Panc1 (cell line): ENCODE results near the gene METTL25B. TPM values are rescaled to one million over a fixed set of nuclear protein-coding genes. Genes with fewer than 3 reads are reported as not detected.
A peak's percentile ranks its signal among the peaks of the same experiment; 100 is the strongest.

ENCODE experiments used
- ATAC-seq: fragments of 200-7000 bp; cut with Tn5 transposase; 2 replicates; pipeline ENCODE4 v1.9.1; 2020; ENCODE audit warnings: mild to moderate bottlenecking, moderate library complexity
- BruUV-seq: library from RNA; stranded (reverse); fragments of 400-500 nt; replicated peaks from 2 replicates; lab custom pipeline; 2021; lab: Mats Ljungman, UMichigan
- CTCF ChIA-PET: fragments of 300-600 bp; sonication (Branson Sonifier 250); formaldehyde crosslinking; loops from one replicate; lab custom pipeline; 2022; ENCODE audit warnings: antibody characterized with exemption; lab: Charles Lee
- POLR2A ChIA-PET: fragments of 300-600 bp; sonication (Branson Sonifier 250); formaldehyde crosslinking; loops from one replicate; lab custom pipeline; 2022; ENCODE audit warnings: antibody characterized with exemption; lab: Charles Lee
- DNase-seq: peaks from one replicate; pipeline ENCODE4 v3.0.0-alpha.2; 2010; ENCODE audit warnings: low read depth, low spot score
- H3K27ac ChIP-seq: 2 replicates; pipeline ENCODE4 v1.5.1; 2011; ENCODE audit warnings: mild to moderate bottlenecking, low read length, inconsistent platforms
- H3K27me3 ChIP-seq: fragments of 200-500 bp; sonication (Bioruptor generic); 2 replicates; pipeline ENCODE4 v1.6.0; 2014; ENCODE audit warnings: low read length, inconsistent platforms; ENCODE audit not compliant: control insufficient read depth, insufficient read depth
- H3K36me3 ChIP-seq: fragments of 200-500 bp; sonication (Bioruptor generic); 2 replicates; pipeline ENCODE4 v1.5.1; 2014; ENCODE audit warnings: inconsistent platforms, mild to moderate bottlenecking, low read length, moderate library complexity; ENCODE audit not compliant: control insufficient read depth, insufficient read depth
- H3K4me1 ChIP-seq: 2 replicates; pipeline ENCODE4 v1.5.1; 2011; ENCODE audit warnings: inconsistent platforms, mild to moderate bottlenecking, low read length, moderate library complexity; ENCODE audit not compliant: control insufficient read depth, insufficient read depth
- H3K4me3 ChIP-seq, 2 experiments: 2 replicates each; pipeline ENCODE4 v1.5.1; 2011 to 2012; ENCODE audit warnings: low read depth in 2 of 2, low read length in 2 of 2, mild to moderate bottlenecking in 2 of 2, inconsistent platforms in 1 of 2, moderate library complexity in 1 of 2
- H3K9me3 ChIP-seq: fragments of 200-500 bp; sonication (Bioruptor generic); 2 replicates; pipeline ENCODE4 v1.5.1; 2014; ENCODE audit warnings: low read depth, mild to moderate bottlenecking, inconsistent platforms, low read length, moderate library complexity; ENCODE audit not compliant: control insufficient read depth, insufficient read depth
- POLR2AphosphoS5 ChIP-seq: IDR thresholded peaks from 2 replicates; pipeline ENCODE4 v1.6.1; 2012; ENCODE audit warnings: mild to moderate bottlenecking, low read depth, low read length, moderate library complexity
- SIN3A ChIP-seq: IDR thresholded peaks from 2 replicates; pipeline ENCODE4 v1.6.1; 2012; ENCODE audit warnings: low read depth, mild to moderate bottlenecking, low read length, moderate library complexity, borderline replicate concordance; ENCODE audit not compliant: insufficient read depth
- TCF7L2 ChIP-seq: IDR thresholded peaks from 2 replicates; pipeline ENCODE4 v1.6.1; 2011; ENCODE audit warnings: mild to moderate bottlenecking, low read depth, low read length, inconsistent platforms
- in situ Hi-C: cut with HindIII; loops from 2 replicates; pipeline ENCODE4 v1.10.0; 2016; ENCODE audit warnings: low sequenced_read_pairs, low pct_unique_long_range_greater_than_20kb
- intact Hi-C: fragments of 100-400 bp; cut with micrococcal nuclease; formaldehyde crosslinking; loops from one replicate; pipeline ENCODE4 v1.10.0; 2022; ENCODE audit not compliant: unreplicated experiment
- total RNA-seq: library from RNA; stranded (reverse); gene quantifications from one replicate; pipeline ENCODE4 v1.2.1, GENCODE V29; 2021; ENCODE audit not compliant: unreplicated experiment
- TF ChIP-seq, protein P1 (sequence below): fragments of 450-650 bp; IDR thresholded peaks from 2 replicates; pipeline ENCODE4 v1.5.1; 2017; ENCODE audit warnings: mild to moderate bottlenecking
- TF ChIP-seq, protein P2 (sequence below), 2 experiments: IDR thresholded peaks; 2 replicates each; pipeline ENCODE4 v1.6.1; 2011 to 2012; ENCODE audit warnings: low read depth in 2 of 2, control low read depth in 1 of 2, low read length in 1 of 2, mild to moderate bottlenecking in 1 of 2, moderate library complexity in 1 of 2; ENCODE audit not compliant: insufficient read depth in 1 of 2

METTL25B gene
- total RNA-seq, 1 experiment from 2014 or later: 32.8 TPM

DNA sequence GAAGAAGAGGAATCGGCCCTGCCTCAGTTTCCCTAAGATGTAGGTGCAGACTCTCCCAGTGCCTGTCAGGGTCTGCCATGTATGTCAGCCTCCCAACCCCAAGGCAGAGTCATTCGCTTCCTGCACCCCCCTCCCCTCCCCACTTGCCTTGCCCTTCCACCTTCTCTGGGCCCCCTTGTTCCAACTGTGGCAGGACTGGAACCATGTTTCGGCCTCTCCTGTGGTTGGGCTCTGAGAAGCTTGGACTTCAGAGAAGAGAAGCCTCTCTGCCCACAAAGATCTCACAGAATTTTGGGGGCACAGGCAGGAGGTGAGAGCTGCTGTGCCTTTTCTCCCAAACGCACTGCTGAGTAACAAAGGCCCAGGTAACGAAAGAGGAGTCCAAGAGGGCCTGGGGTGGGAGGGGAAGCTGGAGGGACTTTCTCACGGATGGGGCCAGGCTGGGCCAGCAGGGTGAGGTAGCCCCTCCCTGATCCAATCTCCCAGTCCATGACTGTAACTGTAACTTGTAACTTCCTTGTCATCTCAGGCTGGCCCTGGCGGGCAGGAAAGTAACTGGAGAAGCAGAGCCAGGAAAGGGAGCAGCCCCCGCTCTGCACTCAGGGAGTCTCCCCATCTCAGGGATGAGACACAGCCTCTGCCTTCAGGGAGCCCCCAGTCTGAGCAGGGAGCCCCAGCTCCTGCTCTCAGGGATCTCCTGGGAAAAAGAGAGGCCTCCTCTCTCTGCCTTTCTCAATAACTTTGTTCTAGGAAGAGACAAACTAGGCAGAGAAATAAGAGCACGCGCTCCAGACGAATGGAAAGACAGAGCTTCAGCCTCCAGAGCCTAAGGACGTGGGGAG lies 34.2 kb upstream of the METTL25B start:
- ChIA-PET POLR2A (interaction anchor here (0.6 to 1.3 kb wide), 2 partner anchors 12 to 15 kb away, joined by 3 to 4 read pairs; no protein-coding TSS in a partner anchor), CTCF (interaction anchor here (0.7 to 1.6 kb wide), 3 partner anchors 9 to 74 kb away, joined by 5 to 14 read pairs (median 12); no protein-coding TSS in a partner anchor)
- no peaks in the 10 kb centered on the region for H3K27me3 ChIP-seq
- BruUV-seq: no TSS peak
- TF ChIP-seq, protein P1, sequence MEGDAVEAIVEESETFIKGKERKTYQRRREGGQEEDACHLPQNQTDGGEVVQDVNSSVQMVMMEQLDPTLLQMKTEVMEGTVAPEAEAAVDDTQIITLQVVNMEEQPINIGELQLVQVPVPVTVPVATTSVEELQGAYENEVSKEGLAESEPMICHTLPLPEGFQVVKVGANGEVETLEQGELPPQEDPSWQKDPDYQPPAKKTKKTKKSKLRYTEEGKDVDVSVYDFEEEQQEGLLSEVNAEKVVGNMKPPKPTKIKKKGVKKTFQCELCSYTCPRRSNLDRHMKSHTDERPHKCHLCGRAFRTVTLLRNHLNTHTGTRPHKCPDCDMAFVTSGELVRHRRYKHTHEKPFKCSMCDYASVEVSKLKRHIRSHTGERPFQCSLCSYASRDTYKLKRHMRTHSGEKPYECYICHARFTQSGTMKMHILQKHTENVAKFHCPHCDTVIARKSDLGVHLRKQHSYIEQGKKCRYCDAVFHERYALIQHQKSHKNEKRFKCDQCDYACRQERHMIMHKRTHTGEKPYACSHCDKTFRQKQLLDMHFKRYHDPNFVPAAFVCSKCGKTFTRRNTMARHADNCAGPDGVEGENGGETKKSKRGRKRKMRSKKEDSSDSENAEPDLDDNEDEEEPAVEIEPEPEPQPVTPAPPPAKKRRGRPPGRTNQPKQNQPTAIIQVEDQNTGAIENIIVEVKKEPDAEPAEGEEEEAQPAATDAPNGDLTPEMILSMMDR: no peak
- TF ChIP-seq, protein P2, sequence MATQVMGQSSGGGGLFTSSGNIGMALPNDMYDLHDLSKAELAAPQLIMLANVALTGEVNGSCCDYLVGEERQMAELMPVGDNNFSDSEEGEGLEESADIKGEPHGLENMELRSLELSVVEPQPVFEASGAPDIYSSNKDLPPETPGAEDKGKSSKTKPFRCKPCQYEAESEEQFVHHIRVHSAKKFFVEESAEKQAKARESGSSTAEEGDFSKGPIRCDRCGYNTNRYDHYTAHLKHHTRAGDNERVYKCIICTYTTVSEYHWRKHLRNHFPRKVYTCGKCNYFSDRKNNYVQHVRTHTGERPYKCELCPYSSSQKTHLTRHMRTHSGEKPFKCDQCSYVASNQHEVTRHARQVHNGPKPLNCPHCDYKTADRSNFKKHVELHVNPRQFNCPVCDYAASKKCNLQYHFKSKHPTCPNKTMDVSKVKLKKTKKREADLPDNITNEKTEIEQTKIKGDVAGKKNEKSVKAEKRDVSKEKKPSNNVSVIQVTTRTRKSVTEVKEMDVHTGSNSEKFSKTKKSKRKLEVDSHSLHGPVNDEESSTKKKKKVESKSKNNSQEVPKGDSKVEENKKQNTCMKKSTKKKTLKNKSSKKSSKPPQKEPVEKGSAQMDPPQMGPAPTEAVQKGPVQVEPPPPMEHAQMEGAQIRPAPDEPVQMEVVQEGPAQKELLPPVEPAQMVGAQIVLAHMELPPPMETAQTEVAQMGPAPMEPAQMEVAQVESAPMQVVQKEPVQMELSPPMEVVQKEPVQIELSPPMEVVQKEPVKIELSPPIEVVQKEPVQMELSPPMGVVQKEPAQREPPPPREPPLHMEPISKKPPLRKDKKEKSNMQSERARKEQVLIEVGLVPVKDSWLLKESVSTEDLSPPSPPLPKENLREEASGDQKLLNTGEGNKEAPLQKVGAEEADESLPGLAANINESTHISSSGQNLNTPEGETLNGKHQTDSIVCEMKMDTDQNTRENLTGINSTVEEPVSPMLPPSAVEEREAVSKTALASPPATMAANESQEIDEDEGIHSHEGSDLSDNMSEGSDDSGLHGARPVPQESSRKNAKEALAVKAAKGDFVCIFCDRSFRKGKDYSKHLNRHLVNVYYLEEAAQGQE (IDR thresholded peaks at IDR 0.05; ENCODE audit: insufficient read depth in 1 of 2, low read depth in 2 of 2, low read length in 1 of 2): no peak
- no peak for TF ChIP-seq TCF7L2
- TF ChIP-seq POLR2AphosphoS5: no peak
- no peak for TF ChIP-seq SIN3A
- peak overlapping the region in 1 of 2 experiments; percentile 18; a peak in 1 of 4 replicates for H3K4me3 ChIP-seq
- intact Hi-C loops (loop anchor here (10.0 kb wide), 1 partner anchor 171 kb away; the partner anchor contains the start of gene NTRK1), in situ Hi-C loops (no loop called here)
- no peak for DNase-seq
- peak; percentile 44 for ATAC-seq
- no peaks in the 10 kb centered on the region for H3K9me3 ChIP-seq
- peaks cover 80% of the 10 kb centered on the region for H3K4me1 ChIP-seq
- H3K27ac ChIP-seq: peak overlapping the region; percentile 95
- H3K36me3 ChIP-seq: no peaks in the 10 kb centered on the region

DNA sequence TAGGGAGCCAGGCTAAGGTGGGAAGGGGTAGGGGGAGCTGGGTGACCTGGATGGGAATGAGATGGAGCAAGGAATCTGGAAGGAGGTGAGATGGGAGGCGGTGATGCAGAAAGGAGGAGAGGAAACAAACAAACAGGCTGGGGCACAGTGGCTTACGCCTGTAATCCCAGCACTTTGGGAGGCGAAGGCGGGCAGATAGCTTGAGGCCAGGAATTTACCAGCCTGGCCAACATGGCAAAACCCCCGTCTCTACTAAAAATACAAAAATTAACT lies 33.6 kb upstream of the METTL25B start:
- Histone ChIP-seq H3K4me3 (no peak overlapping the region), H3K9me3 (no peaks in the 10 kb centered on the region), H3K27me3 (no peaks in the 10 kb centered on the region), H3K36me3 (no peaks in the 10 kb centered on the region), H3K4me1 (peaks cover 84% of the 10 kb centered on the region), H3K27ac (peak overlapping the region; percentile 95)
- intact Hi-C loops: loop anchor here (10.0 kb wide), 1 partner anchor 170 kb away; the partner anchor contains the start of gene NTRK1
- ATAC-seq (no peak), DNase-seq (no peak)
- in situ Hi-C loops: no loop called here
- BruUV-seq: no TSS peak
- POLR2A ChIA-PET: interaction anchor here (0.6 to 1.3 kb wide), 2 partner anchors 11 to 15 kb away, joined by 3 to 4 read pairs; no protein-coding TSS in a partner anchor
- TF ChIP-seq POLR2AphosphoS5 (no peak), SIN3A (no peak), TCF7L2 (no peak)
- TF ChIP-seq, protein P1: no peak
- TF ChIP-seq, protein P2 (IDR thresholded peaks at IDR 0.05; ENCODE audit: insufficient read depth in 1 of 2, low read depth in 2 of 2, low read length in 1 of 2): no peak
- CTCF ChIA-PET: interaction anchor here (0.7 to 1.6 kb wide), 3 partner anchors 9 to 31 kb away, joined by 4 to 14 read pairs (median 5); no protein-coding TSS in a partner anchor
